GM12874 (cell line): ENCODE results near the gene ST6GAL1.

ENCODE experiments used
- CTCF ChIP-seq: IDR thresholded peaks from 2 replicates; pipeline ENCODE4 v1.5.1; 2011; ENCODE audit warnings: low read depth, mild to moderate bottlenecking, control low read depth, low read length, moderate library complexity; ENCODE audit not compliant: insufficient read depth

ST6GAL1 gene

DNA sequence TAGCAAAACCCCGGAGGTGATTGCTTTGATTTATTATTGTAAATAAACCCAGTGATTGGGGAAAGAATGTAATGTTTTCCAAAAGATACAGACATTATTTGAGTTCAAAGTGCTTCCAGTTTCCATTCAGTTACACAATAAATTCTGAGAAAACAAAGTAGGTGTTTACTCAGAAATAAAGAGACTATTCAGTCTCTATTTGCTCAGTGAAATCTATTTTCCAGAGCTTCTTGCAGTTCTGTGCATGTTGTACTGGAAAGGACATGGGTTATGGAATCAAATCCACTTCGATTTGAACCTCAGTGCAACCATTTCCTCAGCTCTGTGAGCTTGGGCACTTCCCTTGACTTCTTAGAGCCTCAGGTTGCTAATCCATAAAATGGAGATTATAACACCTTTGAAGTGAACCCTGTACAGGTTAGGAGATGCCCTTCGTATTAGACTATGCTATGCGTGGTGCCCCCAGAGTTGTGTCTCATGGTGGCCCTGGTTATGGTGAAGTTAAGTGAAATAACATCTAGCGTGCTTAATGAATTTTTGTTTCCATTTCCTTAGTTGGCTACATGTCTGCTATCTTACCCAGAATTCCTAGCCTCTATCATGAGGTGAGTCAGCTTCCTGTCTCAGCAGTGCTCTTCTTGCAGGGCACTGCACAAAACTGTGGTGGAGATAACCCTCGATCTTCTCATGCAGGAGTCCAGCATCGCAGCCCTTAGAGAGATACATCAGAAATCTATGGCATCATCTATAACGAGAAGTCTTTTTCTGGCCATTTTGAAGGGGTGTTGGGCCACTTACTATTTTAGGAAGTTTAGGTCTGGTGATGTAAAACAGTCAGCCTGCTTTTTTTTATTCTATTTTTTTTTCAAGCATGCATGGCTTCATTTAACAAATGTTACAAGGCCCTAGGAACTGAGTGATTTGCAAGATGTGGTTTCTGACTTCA lies 111.3 kb downstream of the ST6GAL1 start:
- TF ChIP-seq CTCF = no peak

GRCh38 chr3:187042346-187042745 lies 112.0 kb downstream of the ST6GAL1 start:
- TF ChIP-seq CTCF = no peak

DNA sequence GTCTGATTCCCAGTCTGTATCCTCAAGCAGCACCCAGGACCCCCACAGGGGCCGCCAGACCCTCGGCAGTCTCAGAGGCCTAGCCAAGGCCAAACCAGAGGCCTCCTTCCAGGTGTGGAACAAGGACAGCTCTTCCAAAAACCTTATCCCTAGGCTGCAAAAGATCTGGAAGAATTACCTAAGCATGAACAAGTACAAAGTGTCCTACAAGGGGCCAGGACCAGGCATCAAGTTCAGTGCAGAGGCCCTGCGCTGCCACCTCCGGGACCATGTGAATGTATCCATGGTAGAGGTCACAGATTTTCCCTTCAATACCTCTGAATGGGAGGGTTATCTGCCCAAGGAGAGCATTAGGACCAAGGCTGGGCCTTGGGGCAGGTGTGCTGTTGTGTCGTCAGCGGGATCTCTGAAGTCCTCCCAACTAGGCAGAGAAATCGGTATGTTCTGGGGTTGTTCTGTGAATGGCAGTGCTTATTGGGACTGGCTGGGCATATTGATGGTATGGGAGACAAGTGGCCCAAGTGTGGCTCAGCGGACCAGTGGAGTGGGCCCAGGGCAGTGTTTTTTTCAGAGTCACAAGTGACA lies 112.6 kb downstream of the ST6GAL1 start:
- no peak for TF ChIP-seq CTCF

DNA sequence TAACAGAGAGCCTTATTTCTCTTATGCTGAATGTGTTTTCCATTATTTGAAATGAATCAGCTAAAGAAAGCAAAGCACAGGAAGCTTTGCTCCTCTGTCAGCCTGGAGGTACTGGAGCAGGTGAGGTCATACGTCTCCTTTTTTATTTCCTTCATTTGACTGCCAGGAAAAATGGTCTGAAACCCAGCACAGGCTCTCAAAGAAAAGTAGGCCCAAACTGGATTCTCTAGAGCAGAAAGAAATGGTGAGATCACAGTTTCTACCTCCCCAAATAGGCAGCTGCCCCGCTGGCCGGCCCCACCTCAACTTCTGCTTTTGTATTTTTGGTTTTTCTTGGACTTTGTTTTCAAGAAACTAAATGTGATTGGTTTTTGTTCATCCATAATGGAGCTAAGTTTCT lies 113.9 kb downstream of the ST6GAL1 start:
- no peak for TF ChIP-seq CTCF

DNA sequence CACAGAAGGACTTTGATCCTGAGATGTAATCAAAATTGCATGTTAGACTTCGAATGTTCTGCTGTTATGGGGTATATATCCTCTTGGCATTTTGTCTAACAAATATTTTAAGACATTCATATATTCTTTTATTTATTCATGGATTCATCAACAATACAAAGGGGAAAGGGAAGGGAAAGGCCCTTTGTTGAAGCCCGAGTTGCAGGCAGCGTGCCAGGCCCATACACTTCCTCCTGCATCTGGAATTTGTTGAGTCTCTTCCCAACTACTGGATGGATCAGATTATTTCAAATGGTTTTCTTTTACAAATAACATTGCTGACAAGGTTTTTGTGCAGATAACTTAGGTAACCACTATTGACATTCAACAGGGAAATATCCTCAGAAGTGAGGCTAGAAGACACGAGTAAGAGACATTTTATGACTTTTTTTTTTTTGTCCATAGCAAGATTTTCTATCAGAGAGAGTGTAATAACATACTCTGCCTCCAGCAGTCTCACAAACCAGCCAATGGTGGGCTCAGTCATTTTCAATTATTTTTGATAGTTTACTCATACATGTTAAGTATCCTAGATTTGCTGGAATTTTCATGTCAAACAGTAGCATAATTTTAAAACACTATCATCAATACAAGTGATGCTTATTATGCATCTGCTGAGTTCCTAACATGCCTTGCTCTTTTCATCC lies 114.7 kb downstream of the ST6GAL1 start:
- no peak for TF ChIP-seq CTCF

DNA sequence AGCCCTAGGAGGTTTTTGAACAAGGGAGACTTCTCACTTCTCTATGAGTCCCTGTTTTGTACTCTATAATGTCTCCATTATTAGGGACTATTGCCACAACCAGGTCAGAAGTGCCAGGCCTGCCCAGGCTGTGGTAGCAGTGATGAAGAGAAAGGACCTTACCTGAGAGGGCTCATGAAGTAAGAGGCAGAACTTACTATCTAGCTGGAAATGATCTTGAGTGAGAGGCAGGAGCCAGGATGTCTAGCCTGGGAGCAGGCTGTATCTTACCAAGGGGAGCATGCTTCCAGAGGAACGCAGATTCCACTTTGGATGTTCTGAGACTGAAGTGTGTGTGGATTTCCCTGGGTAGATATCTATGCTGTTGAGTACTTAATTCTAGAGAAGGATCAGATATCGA lies 115.7 kb downstream of the ST6GAL1 start:
- no peak for TF ChIP-seq CTCF

DNA sequence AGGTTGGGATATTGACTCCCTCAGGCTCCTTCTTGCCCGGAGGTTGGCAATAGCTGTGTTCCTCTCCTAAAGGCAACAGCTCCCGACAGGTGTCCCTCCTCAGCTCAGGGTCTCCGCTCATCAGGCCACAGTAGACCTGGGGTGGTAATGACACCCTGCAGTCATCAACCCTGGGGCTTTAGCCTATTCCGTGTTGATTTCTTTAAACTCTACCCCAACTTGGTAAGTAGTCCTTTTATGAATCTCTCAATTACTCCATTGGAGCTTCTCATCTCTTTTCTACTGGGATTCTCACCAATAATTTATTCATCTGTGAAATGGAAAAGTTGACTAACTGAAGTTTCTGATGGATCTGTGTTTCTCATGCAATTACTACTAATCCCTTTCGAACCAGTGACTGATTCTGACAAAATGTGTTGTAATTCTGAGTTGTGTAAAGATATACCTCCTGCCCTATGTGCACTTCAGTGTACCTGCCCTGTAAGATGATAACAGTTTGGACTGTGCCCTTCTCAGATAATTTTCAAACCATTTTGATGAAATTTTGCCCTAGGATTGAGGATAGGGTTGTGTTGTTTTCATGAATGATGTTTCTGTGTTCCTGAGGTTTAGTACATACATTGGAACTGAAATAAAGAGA lies 119.3 kb downstream of the ST6GAL1 start:
- no peak for TF ChIP-seq CTCF
